HEK293T (cell line): ENCODE results near the gene TBC1D22A.

Experiments used
- ARNT ChIP-seq: fragments of 450-650 bp; IDR thresholded peaks from 2 replicates; pipeline ENCODE4 v1.6.1; 2017; ENCODE audit warnings: mild to moderate bottlenecking
- BHLHE40 ChIP-seq: fragments of 450-650 bp; IDR thresholded peaks from 2 replicates; pipeline ENCODE4 v1.6.1; 2016; ENCODE audit warnings: mild to moderate bottlenecking, moderate library complexity, borderline replicate concordance
- FOXA1 ChIP-seq: fragments of 450-650 bp; IDR thresholded peaks from 2 replicates; pipeline ENCODE4 v1.6.1; 2016; ENCODE audit warnings: mild to moderate bottlenecking

- TF ChIP-seq ARNT (no peak), BHLHE40 (no peak), FOXA1 (no peak)
Measured at GRCh38 chr22:47187176-47187957, 424.9 kb downstream of the TBC1D22A start.
